GM08714 (cell line): Measurements from ENCODE around the gene TNK2.

ENCODE experiments used
- H3K4me3 ChIP-seq: fragments of 200-500 bp; sonication (Bioruptor generic); 2 replicates; pipeline ENCODE4 v1.5.1; 2014; ENCODE audit warnings: mild to moderate bottlenecking, low read length, inconsistent platforms
- ZNF274 ChIP-seq: IDR thresholded peaks from 2 replicates; pipeline ENCODE4 v1.6.1; 2012; ENCODE audit warnings: mild to moderate bottlenecking, low read depth, low read length

Gene TNK2

GRCh38 chr3:195850857-195851543 lies 57.4 kb downstream of the TNK2 start:
- no peak overlapping the region for H3K4me3 ChIP-seq
- no peak for TF ChIP-seq ZNF274

- no peak overlapping the region for H3K4me3 ChIP-seq
- TF ChIP-seq ZNF274 = no peak
These were observed 58.9 kb downstream of the TNK2 start for GRCh38 chr3:195849322-195850074.

GRCh38 chr3:195847055-195847950 lies 61.0 kb downstream of the TNK2 start:
- no peak overlapping the region for H3K4me3 ChIP-seq

GRCh38 chr3:195845483-195845882 lies 62.9 kb downstream of the TNK2 start:
- TF ChIP-seq ZNF274 = no peak
- H3K4me3 ChIP-seq = no peak overlapping the region

More at GRCh38 chr3:195847055-195847950, 61.0 kb downstream of the TNK2 start:
- TF ChIP-seq ZNF274 = no peak

GRCh38 chr3:195844671-195845218 lies 63.6 kb downstream of the TNK2 start:
- H3K4me3 ChIP-seq = no peak overlapping the region
- no peak for TF ChIP-seq ZNF274

- TF ChIP-seq ZNF274 = no peak
- H3K4me3 ChIP-seq = no peak overlapping the region
These were observed 68.9 kb downstream of the TNK2 start for GRCh38 chr3:195839260-195840010.

GRCh38 chr3:195838714-195839113 lies 69.6 kb downstream of the TNK2 start:
- no peak for TF ChIP-seq ZNF274
- no peak overlapping the region for H3K4me3 ChIP-seq

GRCh38 chr3:195836476-195837135 lies 71.7 kb downstream of the TNK2 start:
- no peak for TF ChIP-seq ZNF274
- no peak overlapping the region for H3K4me3 ChIP-seq

GRCh38 chr3:195835791-195836190 lies 72.6 kb downstream of the TNK2 start:
- no peak overlapping the region for H3K4me3 ChIP-seq
- no peak for TF ChIP-seq ZNF274

GRCh38 chr3:195834675-195835583 lies 73.4 kb downstream of the TNK2 start:
- TF ChIP-seq ZNF274 = no peak
- H3K4me3 ChIP-seq = no peak overlapping the region

GRCh38 chr3:195829897-195830254 lies 78.5 kb downstream of the TNK2 start:
- no peak for TF ChIP-seq ZNF274
- H3K4me3 ChIP-seq = no peak overlapping the region

GRCh38 chr3:195828762-195829161 lies 79.6 kb downstream of the TNK2 start:
- no peak for TF ChIP-seq ZNF274
- no peak overlapping the region for H3K4me3 ChIP-seq
